HG03520 (cell line): ENCODE data around the gene SPOP.
A peak's percentile ranks its signal among the peaks of the same experiment; 100 is the strongest.
"Not testable (repeated sequence)": the region's sequence is repeated elsewhere in the genome, so short reads cannot be mapped to it uniquely, and the experiment has no call there.

Experiments
- ATAC-seq: cut with Tn5 transposase; IDR thresholded peaks from one replicate; pipeline ENCODE4 v1.9.1; 2021; ENCODE audit warnings: mild to moderate bottlenecking, moderate library complexity; ENCODE audit not compliant: unreplicated experiment

The SPOP gene

GRCh38 chr17:49677933-49678847 is at the start of gene SPOP:
SPOP (minus strand) TSS chr17:49678097; CDS start chr17:49622810, 55,287 bp downstream.
- peak; percentile 55 for ATAC-seq

- ATAC-seq: no peak
These were observed 49.5 kb upstream of the SPOP start for GRCh38 chr17:49727380-49727779.

GRCh38 chr17:49725452-49726130 is 47.7 kb upstream of the SPOP start:
- ATAC-seq: no peak

- not testable (repeated sequence) for ATAC-seq
These were observed 46.7 kb upstream of the SPOP start for GRCh38 chr17:49724552-49724951.

- ATAC-seq: no peak
These were observed 45.5 kb upstream of the SPOP start for GRCh38 chr17:49723423-49723822.

- no peak for ATAC-seq
These were observed 44.2 kb upstream of the SPOP start for GRCh38 chr17:49722066-49722465.

- ATAC-seq: no peak
These were observed 39.5 kb upstream of the SPOP start for GRCh38 chr17:49717371-49717861.

- no peak for ATAC-seq
These were observed 38.9 kb upstream of the SPOP start for GRCh38 chr17:49716668-49717364.

GRCh38 chr17:49715717-49716279 is 37.9 kb upstream of the SPOP start:
- no peak for ATAC-seq

GRCh38 chr17:49715216-49715615 is 37.3 kb upstream of the SPOP start:
- no peak for ATAC-seq

- no peak for ATAC-seq
These were observed 30.8 kb upstream of the SPOP start for GRCh38 chr17:49708515-49709183.

- ATAC-seq: peak; percentile 84
These were observed 30.0 kb upstream of the SPOP start, which contains the start of gene SLC35B1 for GRCh38 chr17:49707608-49708514. SLC35B1 (minus strand) TSS chr17:49707964; CDS start chr17:49707833, 131 bp downstream.

GRCh38 chr17:49707246-49707607 is 29.3 kb upstream of the SPOP start:
- ATAC-seq: no peak

- ATAC-seq: no peak
These were observed 27.4 kb upstream of the SPOP start for GRCh38 chr17:49705254-49705653.

GRCh38 chr17:49703557-49704277 is 25.8 kb upstream of the SPOP start:
- no peak for ATAC-seq

GRCh38 chr17:49700960-49701359 is 23.1 kb upstream of the SPOP start:
- ATAC-seq: no peak

GRCh38 chr17:49699966-49700575 is 22.2 kb upstream of the SPOP start:
- ATAC-seq: no peak

GRCh38 chr17:49698005-49698404 is 20.1 kb upstream of the SPOP start:
- ATAC-seq: no peak
